Spleen (tissue), 11 donors: Measurements from ENCODE around the gene SMOC1. TPM values are rescaled to one million over a fixed set of nuclear protein-coding genes. Genes with fewer than 3 reads are reported as not detected.

ENCODE experiments used
- DNase-seq: peaks from one replicate; pipeline ENCODE4 v3.0.0-alpha.2; 2020
- H3K27ac ChIP-seq, 8 donors: fragments of 200-600 bp; sonication (generic) in 7 of 8; 1 replicate in 4 of 8; 2 replicates in 4 of 8; pipeline versions ENCODE4 v1.5.0 to v1.8.0; 2016 to 2021; ENCODE audit warnings: inconsistent platforms in 4 of 8, mild to moderate bottlenecking in 4 of 8, moderate library complexity in 1 of 8
- H3K27me3 ChIP-seq, 7 donors: fragments of 200-600 bp; sonication (generic) in 6 of 7; replicated peaks in 1 of 7; 1 replicate in 4 of 7; 2 replicates in 3 of 7; pipeline versions ENCODE4 v1.5.0 to v1.8.0; 2016 to 2021; ENCODE audit warnings: inconsistent platforms in 3 of 7, mild to moderate bottlenecking in 1 of 7
- H3K36me3 ChIP-seq, 6 donors: fragments of 200-600 bp; sonication (generic) in 5 of 6; 1 replicate in 4 of 6; 2 replicates in 2 of 6; pipeline versions ENCODE4 v1.5.0 to v1.8.0; 2016 to 2021; ENCODE audit warnings: inconsistent platforms in 2 of 6
- H3K4me1 ChIP-seq, 6 donors: fragments of 200-600 bp; sonication (generic) in 5 of 6; 1 replicate in 3 of 6; 2 replicates in 3 of 6; pipeline versions ENCODE4 v1.5.0 to v1.8.0; 2016 to 2021; ENCODE audit warnings: inconsistent platforms in 3 of 6
- H3K4me3 ChIP-seq, 8 donors: fragments of 200-600 bp; sonication (generic) in 7 of 8; 1 replicate in 4 of 8; 2 replicates in 4 of 8; pipeline versions ENCODE4 v1.5.0 to v1.8.0; 2016 to 2021; ENCODE audit warnings: inconsistent platforms in 4 of 8, mild to moderate bottlenecking in 4 of 8, moderate library complexity in 2 of 8
- H3K9me3 ChIP-seq, 8 donors: fragments of 200-600 bp; sonication (generic) in 7 of 8; 1 replicate in 4 of 8; 2 replicates in 4 of 8; pipeline versions ENCODE4 v1.5.0 to v1.8.0; 2016 to 2021; ENCODE audit warnings: inconsistent platforms in 4 of 8
- CTCF ChIP-seq, 11 experiments: fragments of 200-600 bp in 7 of 11; fragments of 450-650 bp in 4 of 11; sonication (generic) in 4 of 11; IDR thresholded peaks in 8 of 11; conservative IDR thresholded peaks in 3 of 11; 1 replicate in 7 of 11; 2 replicates in 4 of 11; pipeline versions ENCODE4 v1.4.0 to v1.8.0; 2016 to 2021; ENCODE audit warnings: antibody characterized with exemption in 11 of 11, inconsistent platforms in 4 of 11, mild to moderate bottlenecking in 1 of 11
- POLR2A ChIP-seq, 3 donors: fragments of 450-650 bp; IDR thresholded peaks; one replicate each; pipeline ENCODE4 v1.5.1; 2017; ENCODE audit warnings: antibody characterized with exemption in 3 of 3, mild to moderate bottlenecking in 1 of 3
- POLR2AphosphoS5 ChIP-seq, 3 donors: sonication (generic); formaldehyde crosslinking; IDR thresholded peaks; one replicate each; pipeline ENCODE4 v1.5.1; 2017; ENCODE audit warnings: antibody characterized with exemption in 3 of 3
- WGBS, 5 donors: extraction: QIAGEN DNeasy Blood & Tissue Kit in 3 of 5; methylation state at CpG; one replicate each; pipeline versions ENCODE4 v1.1.5 to v1.1.7; 2013 to 2018; 5-methylcytosine and 5-hydroxymethylcytosine counted together
- intact Hi-C: fragments of 100-400 bp; cut with DNase I; formaldehyde crosslinking; loops from one replicate; pipeline ENCODE4 v1.15.0; 2023; ENCODE audit warnings: low total_unique reads
- polyA plus RNA-seq, 3 donors: library from polyadenylated mRNA; stranded (reverse); fragments of 200-250 nt; gene quantifications; one replicate each; pipeline ENCODE4 v1.2.1, GENCODE V29; 2013
- total RNA-seq, 7 donors: library from RNA; depleted of rRNA in 3 of 7; stranded (reverse); fragments of >200 nt in 3 of 7; fragmentation: NEBNext Ultra II Directional in 4 of 7; extraction: Animal tissue kit (Norgen Biotek cat#: 25700) in 4 of 7; gene quantifications; one replicate each; pipeline versions ENCODE4 v1.1.0 to v1.2.1, GENCODE V29; 2016 to 2021
- donor health status: healthy with polysubstance abuse.
- donor health status: DM: no; HTN: no; CAD: no; lungs with moderate emphysema.
- donor health status: DM: no; HTN: no; CAD: no.
- donor health status: Bipolar disorder and iron deficiency.
- donor health status: healthy.
- donor health status: DM: no; HTN: no; CAD: no.
- donor health status: DM: yes; HTN: yes; CAD: no.

Gene SMOC1
- total and polyA plus RNA-seq, 10 donors: 6.1 to 108 (median 29.6) TPM

- intact Hi-C loops: no loop called here
- WGBS, 5 donors: 43 to 58% (median 50%) methylated on average over 5 of the region's 5 CpGs
Observed at GRCh38 chr14:69841656-69842055, 37.6 kb upstream of the SMOC1 start.

GRCh38 chr14:69842686-69843420, 36.4 kb upstream of the SMOC1 start:
- no peak for DNase-seq
- 80 to 85% (median 83%) methylated on average over 12 to 13 of the region's 13 CpGs for WGBS, 5 donors
- H3K4me1 ChIP-seq: no peaks in the 10 kb centered on the region
- no peaks in the 10 kb centered on the region for H3K9me3 ChIP-seq
- no peak overlapping the region for H3K27ac ChIP-seq
- no peak for TF ChIP-seq POLR2A (IDR thresholded peaks at IDR 0.05)
- no peak for TF ChIP-seq CTCF (IDR thresholded peaks at IDR 0.05 in 8 of 11, conservative IDR thresholded peaks at IDR 0.05 in 3 of 11)
- TF ChIP-seq POLR2AphosphoS5 (IDR thresholded peaks at IDR 0.05): no peak
- H3K36me3 ChIP-seq: no peaks in the 10 kb centered on the region
- intact Hi-C loops: no loop called here
- H3K27me3 ChIP-seq: peaks cover 0 to 23% (median 0%) of the 10 kb centered on the region in 7 donors
- no peak overlapping the region for H3K4me3 ChIP-seq

More at GRCh38 chr14:69841656-69842055, 37.6 kb upstream of the SMOC1 start:
- TF ChIP-seq POLR2A (IDR thresholded peaks at IDR 0.05) (no peak), CTCF (IDR thresholded peaks at IDR 0.05 in 8 of 11, conservative IDR thresholded peaks at IDR 0.05 in 3 of 11) (no peak), POLR2AphosphoS5 (IDR thresholded peaks at IDR 0.05) (no peak)
- Histone ChIP-seq H3K4me3 (no peak overlapping the region), H3K36me3 (no peaks in the 10 kb centered on the region), H3K9me3 (no peaks in the 10 kb centered on the region), H3K27me3 (peaks cover 0 to 23% (median 0%) of the 10 kb centered on the region in 7 donors), H3K4me1 (no peaks in the 10 kb centered on the region), H3K27ac (no peak overlapping the region)
- DNase-seq: no peak

- DNase-seq: no peak
- 92 to 100% (median 94%) methylated on average over 2 of the region's 2 CpGs for WGBS, 5 donors
- H3K9me3 ChIP-seq: no peaks in the 10 kb centered on the region
- no peaks in the 10 kb centered on the region for H3K36me3 ChIP-seq
- intact Hi-C loops: no loop called here
- no peak overlapping the region for H3K27ac ChIP-seq
- H3K27me3 ChIP-seq: peaks cover 0 to 31% (median 0%) of the 10 kb centered on the region in 7 donors
- TF ChIP-seq POLR2A (IDR thresholded peaks at IDR 0.05) (no peak), CTCF (IDR thresholded peaks at IDR 0.05 in 8 of 11, conservative IDR thresholded peaks at IDR 0.05 in 3 of 11) (no peak)
- no peaks in the 10 kb centered on the region for H3K4me1 ChIP-seq
- H3K4me3 ChIP-seq: no peak overlapping the region
Observed at GRCh38 chr14:69844171-69844570, 35.0 kb upstream of the SMOC1 start.

- H3K36me3 ChIP-seq: no peaks in the 10 kb centered on the region
- H3K4me1 ChIP-seq: no peaks in the 10 kb centered on the region
- DNase-seq: no peak
- no peak overlapping the region for H3K27ac ChIP-seq
- peaks cover 0 to 33% (median 0%) of the 10 kb centered on the region in 7 donors for H3K27me3 ChIP-seq
- H3K4me3 ChIP-seq: no peak overlapping the region
- H3K9me3 ChIP-seq: no peaks in the 10 kb centered on the region
- intact Hi-C loops: no loop called here
- 35 to 60% (median 41%) methylated on average over 2 of the region's 2 CpGs for WGBS, 5 donors
- TF ChIP-seq POLR2AphosphoS5 (IDR thresholded peaks at IDR 0.05): no peak
- TF ChIP-seq POLR2A (IDR thresholded peaks at IDR 0.05): no peak
- no peak for TF ChIP-seq CTCF (IDR thresholded peaks at IDR 0.05 in 8 of 11, conservative IDR thresholded peaks at IDR 0.05 in 3 of 11)
Observed at GRCh38 chr14:69845050-69845581, 34.1 kb upstream of the SMOC1 start.
